ENCODE measurements around the gene AQR. TPM values are rescaled to one million over a fixed set of nuclear protein-coding genes. Genes with fewer than 3 reads are reported as not detected.

AQR gene
- total and polyA plus RNA-seq, 2 donors from 2014 or later, result 14.2 to 30.9 TPM

- intact Hi-C loops (cut with DNase I), result no loop called here
- no peak for TF ChIP-seq CTCF (IDR thresholded peaks at IDR 0.05; ENCODE audit: borderline replicate concordance, extremely low read depth, insufficient read depth)
- DNase-seq, result no peak
Measured at GRCh38 chr15:34841262-34841725, 128.2 kb downstream of the AQR start.

GRCh38 chr15:34838282-34838681 lies 131.3 kb downstream of the AQR start:
- FAIRE-seq (no peak), DNase-seq (no peak)
- Histone ChIP-seq H3K4me1 (ENCODE audit: control insufficient read depth in 2 of 3, insufficient read depth in 2 of 3, low read depth in 1 of 3, low read length in 3 of 3) (no peaks in the 10 kb centered on the region), H3K4me3 (ENCODE audit: low read length in 3 of 3) (no peak overlapping the region), H3K27me3 (ENCODE audit: control insufficient read depth, insufficient read depth, low read length) (no peaks in the 10 kb centered on the region), H3K9me3 (ENCODE audit: control insufficient read depth in 2 of 3, insufficient read depth in 1 of 3, low read length in 3 of 3) (no peaks in the 10 kb centered on the region), H3K27ac (ENCODE audit: low read depth in 2 of 2, low read length in 2 of 2) (no peak overlapping the region), H3K36me3 (ENCODE audit: control insufficient read depth in 2 of 3, insufficient read depth in 3 of 3, low read length in 3 of 3) (no peaks in the 10 kb centered on the region), H3K9ac (ENCODE audit: low read length in 3 of 3) (no peak overlapping the region)
- no peak for TF ChIP-seq CTCF (IDR thresholded peaks at IDR 0.05; ENCODE audit: borderline replicate concordance, extremely low read depth, insufficient read depth)
- intact Hi-C loops (cut with DNase I), result no loop called here

More at GRCh38 chr15:34841262-34841725, 128.2 kb downstream of the AQR start:
- Histone ChIP-seq H3K27ac (ENCODE audit: low read depth in 2 of 2, low read length in 2 of 2) (no peak overlapping the region), H3K4me3 (ENCODE audit: low read length in 3 of 3) (no peak overlapping the region), H3K9ac (ENCODE audit: low read length in 3 of 3) (no peak overlapping the region), H3K9me3 (ENCODE audit: control insufficient read depth in 2 of 3, insufficient read depth in 1 of 3, low read length in 3 of 3) (no peaks in the 10 kb centered on the region), H3K36me3 (ENCODE audit: control insufficient read depth in 2 of 3, insufficient read depth in 3 of 3, low read length in 3 of 3) (no peaks in the 10 kb centered on the region), H3K4me1 (ENCODE audit: control insufficient read depth in 2 of 3, insufficient read depth in 2 of 3, low read depth in 1 of 3, low read length in 3 of 3) (no peaks in the 10 kb centered on the region), H3K27me3 (ENCODE audit: control insufficient read depth, insufficient read depth, low read length) (no peaks in the 10 kb centered on the region)
- no peak for FAIRE-seq

- intact Hi-C loops (cut with DNase I), result no loop called here
- DNase-seq (peak in 1 of 5 donors; percentile 71), FAIRE-seq (no peak)
- Histone ChIP-seq H3K4me3 (ENCODE audit: low read length in 3 of 3) (no peak overlapping the region), H3K4me1 (ENCODE audit: control insufficient read depth in 2 of 3, insufficient read depth in 2 of 3, low read depth in 1 of 3, low read length in 3 of 3) (no peaks in the 10 kb centered on the region), H3K27me3 (ENCODE audit: control insufficient read depth, insufficient read depth, low read length) (no peaks in the 10 kb centered on the region), H3K9me3 (ENCODE audit: control insufficient read depth in 2 of 3, insufficient read depth in 1 of 3, low read length in 3 of 3) (no peaks in the 10 kb centered on the region), H3K27ac (ENCODE audit: low read depth in 2 of 2, low read length in 2 of 2) (no peak overlapping the region), H3K9ac (ENCODE audit: low read length in 3 of 3) (no peak overlapping the region), H3K36me3 (ENCODE audit: control insufficient read depth in 2 of 3, insufficient read depth in 3 of 3, low read length in 3 of 3) (no peaks in the 10 kb centered on the region)
- no peak for TF ChIP-seq CTCF (IDR thresholded peaks at IDR 0.05; ENCODE audit: borderline replicate concordance, extremely low read depth, insufficient read depth)
Measured at GRCh38 chr15:34837246-34838016, 132.1 kb downstream of the AQR start.

Data from kidney (tissue), 14 donors.